Liver (tissue), 9 donors: Measurements from ENCODE around the gene NBEAL1. TPM values are rescaled to one million over a fixed set of nuclear protein-coding genes. Genes with fewer than 3 reads are reported as not detected.
"Not testable (repeated sequence)": the region's sequence is repeated elsewhere in the genome, so short reads cannot be mapped to it uniquely, and the experiment has no call there.

Experiments
- DNase-seq: peaks from one replicate; pipeline ENCODE4 v3.0.0-alpha.2; 2017; ENCODE audit warnings: low spot score
- H3K27ac ChIP-seq, 2 donors: one replicate each; pipeline ENCODE4 v1.7.0; 2013; ENCODE audit warnings: inconsistent platforms in 2 of 2, low read length in 2 of 2, control low read depth in 1 of 2, low read depth in 1 of 2, mild to moderate bottlenecking in 1 of 2
- H3K27me3 ChIP-seq, 4 donors: one replicate each; pipeline versions ENCODE4 v1.6.1 to v1.7.0; 2013; ENCODE audit warnings: low read length in 3 of 4, inconsistent platforms in 1 of 4, mild to moderate bottlenecking in 1 of 4, moderate library complexity in 1 of 4; ENCODE audit not compliant: control insufficient read depth in 4 of 4, insufficient read depth in 4 of 4
- H3K36me3 ChIP-seq, 4 donors: one replicate each; pipeline versions ENCODE4 v1.6.1 to v1.7.0; 2013; ENCODE audit warnings: low read length in 3 of 4, mild to moderate bottlenecking in 3 of 4, low read depth in 1 of 4, moderate library complexity in 1 of 4; ENCODE audit not compliant: control insufficient read depth in 4 of 4, insufficient read depth in 3 of 4
- H3K4me1 ChIP-seq, 4 donors: one replicate each; pipeline versions ENCODE4 v1.6.1 to v1.7.0; 2013; ENCODE audit warnings: low read length in 3 of 4, mild to moderate bottlenecking in 3 of 4, moderate library complexity in 1 of 4; ENCODE audit not compliant: control insufficient read depth in 4 of 4, insufficient read depth in 4 of 4
- H3K4me3 ChIP-seq, 3 donors: one replicate each; pipeline versions ENCODE4 v1.6.1 to v1.7.0; 2013; ENCODE audit warnings: low read length in 3 of 3, control low read depth in 1 of 3, low read depth in 1 of 3, mild to moderate bottlenecking in 1 of 3
- H3K9ac ChIP-seq, 2 donors: one replicate each; pipeline ENCODE4 v1.7.0; 2013; ENCODE audit warnings: low read length in 2 of 2, mild to moderate bottlenecking in 2 of 2, moderate library complexity in 2 of 2, control low read depth in 1 of 2, low read depth in 1 of 2
- H3K9me3 ChIP-seq, 4 donors: one replicate each; pipeline versions ENCODE4 v1.6.1 to v1.7.0; 2013; ENCODE audit warnings: low read length in 3 of 4; ENCODE audit not compliant: control insufficient read depth in 4 of 4
- EGR1 ChIP-seq, 2 donors: IDR thresholded peaks; 2 replicates each; pipeline ENCODE4 v1.6.1; 2016 to 2018; ENCODE audit warnings: antibody characterized with exemption in 2 of 2, low read depth in 2 of 2
- FOXA2 ChIP-seq: IDR thresholded peaks from 2 replicates; pipeline ENCODE4 v1.6.1; 2016; ENCODE audit warnings: antibody characterized with exemption
- HNF4A ChIP-seq, 2 donors: conservative IDR thresholded peaks; 2 replicates each; pipeline ENCODE4 v1.6.1; 2016; ENCODE audit warnings: antibody characterized with exemption in 2 of 2, mild to moderate bottlenecking in 2 of 2
- HNF4G ChIP-seq: IDR thresholded peaks from 2 replicates; pipeline ENCODE4 v1.6.1; 2016; ENCODE audit warnings: antibody characterized with exemption
- MAX ChIP-seq: IDR thresholded peaks from 2 replicates; pipeline ENCODE4 v1.6.1; 2016; ENCODE audit warnings: antibody characterized with exemption
- NR2F2 ChIP-seq: IDR thresholded peaks from 2 replicates; pipeline ENCODE4 v1.6.1; 2016; ENCODE audit warnings: antibody characterized with exemption
- RAD21 ChIP-seq, 2 donors: IDR thresholded peaks; 2 replicates each; pipeline ENCODE4 v1.6.1; 2016; ENCODE audit warnings: antibody characterized with exemption in 2 of 2, mild to moderate bottlenecking in 2 of 2
- REST ChIP-seq: IDR thresholded peaks from 2 replicates; pipeline ENCODE4 v1.6.1; 2016; ENCODE audit warnings: antibody characterized with exemption, mild to moderate bottlenecking
- RXRA ChIP-seq, 2 donors: IDR thresholded peaks; 2 replicates each; pipeline ENCODE4 v1.6.1; 2017 to 2018; ENCODE audit warnings: antibody characterized with exemption in 2 of 2, mild to moderate bottlenecking in 1 of 2
- SP1 ChIP-seq: IDR thresholded peaks from 2 replicates; pipeline ENCODE4 v1.6.1; 2018; ENCODE audit warnings: antibody characterized with exemption, mild to moderate bottlenecking
- TAF1 ChIP-seq: conservative IDR thresholded peaks from 2 replicates; pipeline ENCODE4 v1.6.1; 2016; ENCODE audit warnings: antibody characterized with exemption, mild to moderate bottlenecking
- YY1 ChIP-seq: IDR thresholded peaks from 2 replicates; pipeline ENCODE4 v1.6.1; 2016; ENCODE audit warnings: antibody characterized with exemption, mild to moderate bottlenecking
- WGBS: extraction: QIAGEN DNeasy Blood & Tissue Kit; methylation state at CpG from one replicate; pipeline ENCODE4 v1.1.7; 2013; 5-methylcytosine and 5-hydroxymethylcytosine counted together
- polyA plus RNA-seq, 2 donors: library from polyadenylated mRNA; stranded (reverse) in 1 of 2; unstranded in 1 of 2; fragments of 200-250 nt in 1 of 2; fragments of >200 nt in 1 of 2; fragmentation: Nextera tagmentation in 1 of 2; extraction: Ambion mirVana in 1 of 2; gene quantifications; one replicate each; pipeline versions ENCODE4 v1.2.1 to v1.2.3, GENCODE V29; 2013 to 2015
- total RNA-seq, 2 donors: library from RNA; depleted of rRNA; stranded (reverse); fragments of >200 nt; gene quantifications; one replicate each; pipeline ENCODE4 v1.2.3, GENCODE V29; 2014
- TF ChIP-seq, protein P1 (sequence below): IDR thresholded peaks from 2 replicates; pipeline ENCODE4 v1.6.1; 2016; ENCODE audit warnings: antibody characterized with exemption
- TF ChIP-seq, protein P2 (sequence below): fragments of 150-350 bp; IDR thresholded peaks from 2 replicates; pipeline ENCODE4 v1.5.1; 2017; ENCODE audit warnings: improper control_type of control experiment, low read depth, low read length; ENCODE audit not compliant: missing input control
- TF ChIP-seq, protein P3 (sequence below): IDR thresholded peaks from 2 replicates; pipeline ENCODE4 v1.6.1; 2016; ENCODE audit warnings: antibody characterized with exemption
- donor health status: healthy.
- donor health status: healthy.
- donor health status: healthy.
- donor health status: healthy.
- donor health status: healthy.

NBEAL1 gene
- total and polyA plus RNA-seq, 4 donors, result 4.4 to 47.9 (median 17.0) TPM

- H3K36me3 ChIP-seq, result peaks cover 5 to 17% (median 15%) of the 10 kb centered on the region in 4 donors
- TF ChIP-seq, protein P1, sequence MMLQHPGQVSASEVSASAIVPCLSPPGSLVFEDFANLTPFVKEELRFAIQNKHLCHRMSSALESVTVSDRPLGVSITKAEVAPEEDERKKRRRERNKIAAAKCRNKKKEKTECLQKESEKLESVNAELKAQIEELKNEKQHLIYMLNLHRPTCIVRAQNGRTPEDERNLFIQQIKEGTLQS, result no peak
- TF ChIP-seq, protein P2, sequence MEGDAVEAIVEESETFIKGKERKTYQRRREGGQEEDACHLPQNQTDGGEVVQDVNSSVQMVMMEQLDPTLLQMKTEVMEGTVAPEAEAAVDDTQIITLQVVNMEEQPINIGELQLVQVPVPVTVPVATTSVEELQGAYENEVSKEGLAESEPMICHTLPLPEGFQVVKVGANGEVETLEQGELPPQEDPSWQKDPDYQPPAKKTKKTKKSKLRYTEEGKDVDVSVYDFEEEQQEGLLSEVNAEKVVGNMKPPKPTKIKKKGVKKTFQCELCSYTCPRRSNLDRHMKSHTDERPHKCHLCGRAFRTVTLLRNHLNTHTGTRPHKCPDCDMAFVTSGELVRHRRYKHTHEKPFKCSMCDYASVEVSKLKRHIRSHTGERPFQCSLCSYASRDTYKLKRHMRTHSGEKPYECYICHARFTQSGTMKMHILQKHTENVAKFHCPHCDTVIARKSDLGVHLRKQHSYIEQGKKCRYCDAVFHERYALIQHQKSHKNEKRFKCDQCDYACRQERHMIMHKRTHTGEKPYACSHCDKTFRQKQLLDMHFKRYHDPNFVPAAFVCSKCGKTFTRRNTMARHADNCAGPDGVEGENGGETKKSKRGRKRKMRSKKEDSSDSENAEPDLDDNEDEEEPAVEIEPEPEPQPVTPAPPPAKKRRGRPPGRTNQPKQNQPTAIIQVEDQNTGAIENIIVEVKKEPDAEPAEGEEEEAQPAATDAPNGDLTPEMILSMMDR, result no peak
- TF ChIP-seq YY1 (no peak), HNF4G (no peak), HNF4A (conservative IDR thresholded peaks at IDR 0.05) (no peak), EGR1 (IDR thresholded peaks at IDR 0.05; ENCODE audit: low read depth in 2 of 2) (no peak), RXRA (IDR thresholded peaks at IDR 0.05) (no peak), REST (no peak), TAF1 (no peak), FOXA2 (no peak), SP1 (no peak), MAX (no peak), RAD21 (IDR thresholded peaks at IDR 0.05) (no peak), NR2F2 (no peak)
- TF ChIP-seq, protein P3, sequence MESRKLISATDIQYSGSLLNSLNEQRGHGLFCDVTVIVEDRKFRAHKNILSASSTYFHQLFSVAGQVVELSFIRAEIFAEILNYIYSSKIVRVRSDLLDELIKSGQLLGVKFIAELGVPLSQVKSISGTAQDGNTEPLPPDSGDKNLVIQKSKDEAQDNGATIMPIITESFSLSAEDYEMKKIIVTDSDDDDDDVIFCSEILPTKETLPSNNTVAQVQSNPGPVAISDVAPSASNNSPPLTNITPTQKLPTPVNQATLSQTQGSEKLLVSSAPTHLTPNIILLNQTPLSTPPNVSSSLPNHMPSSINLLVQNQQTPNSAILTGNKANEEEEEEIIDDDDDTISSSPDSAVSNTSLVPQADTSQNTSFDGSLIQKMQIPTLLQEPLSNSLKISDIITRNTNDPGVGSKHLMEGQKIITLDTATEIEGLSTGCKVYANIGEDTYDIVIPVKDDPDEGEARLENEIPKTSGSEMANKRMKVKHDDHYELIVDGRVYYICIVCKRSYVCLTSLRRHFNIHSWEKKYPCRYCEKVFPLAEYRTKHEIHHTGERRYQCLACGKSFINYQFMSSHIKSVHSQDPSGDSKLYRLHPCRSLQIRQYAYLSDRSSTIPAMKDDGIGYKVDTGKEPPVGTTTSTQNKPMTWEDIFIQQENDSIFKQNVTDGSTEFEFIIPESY, result no peak
- H3K4me3 ChIP-seq, result no peak overlapping the region
- H3K27ac ChIP-seq, result no peak overlapping the region
- DNase-seq, result no peak
- H3K9ac ChIP-seq, result no peak overlapping the region
- peaks cover 0 to 7% (median 0%) of the 10 kb centered on the region in 4 donors for H3K9me3 ChIP-seq
- H3K4me1 ChIP-seq, result no peaks in the 10 kb centered on the region
- no peaks in the 10 kb centered on the region for H3K27me3 ChIP-seq
Observed at GRCh38 chr2:203105996-203106395, 91.3 kb downstream of the NBEAL1 start.

DNA sequence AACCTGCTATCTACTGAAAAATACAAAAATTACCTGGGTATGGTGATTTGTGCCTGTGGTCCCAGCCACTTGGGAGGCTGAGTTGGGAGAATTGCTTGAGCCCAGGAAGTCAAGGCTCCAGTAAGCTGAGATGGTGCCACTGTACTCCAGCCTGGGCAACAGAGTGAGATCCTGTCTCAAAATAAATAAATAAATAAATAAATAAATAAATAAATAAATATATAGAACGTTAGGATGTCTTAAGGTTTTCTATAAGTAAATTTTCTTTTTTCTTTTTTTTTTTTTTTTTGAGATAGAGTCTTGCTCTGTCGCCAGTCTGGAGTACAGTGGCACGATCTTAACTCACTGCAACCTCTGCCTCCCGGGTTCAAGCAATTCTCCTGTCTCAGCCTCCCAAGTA lies 95.8 kb downstream of the NBEAL1 start:
- H3K36me3 ChIP-seq, result peaks cover 8 to 37% (median 18%) of the 10 kb centered on the region in 4 donors
- H3K9me3 ChIP-seq, DNase-seq, H3K4me1 ChIP-seq, H3K27ac ChIP-seq, H3K27me3 ChIP-seq, H3K4me3 ChIP-seq, H3K9ac ChIP-seq: not testable (repeated sequence)
- 75% methylated on average over 4 of the region's 4 CpGs for WGBS
